Loucy (cell line): Measurements from ENCODE around the gene OGDH.

Source experiments
- H2AFZ ChIP-seq: fragments of 200-600 bp; sonication (generic); 2 replicates; pipeline ENCODE4 v1.6.0; 2016; ENCODE audit warnings: antibody characterized with exemption, mild to moderate bottlenecking, low read length, moderate library complexity
- H3F3A ChIP-seq: fragments of 200-600 bp; 2 replicates; pipeline ENCODE4 v1.6.0; 2016; ENCODE audit warnings: antibody characterized with exemption, low read depth, mild to moderate bottlenecking
- H3K27me3 ChIP-seq: fragments of 200-600 bp; sonication (generic); 2 replicates; pipeline ENCODE4 v1.6.1; 2014; ENCODE audit warnings: low read length, mild to moderate bottlenecking; ENCODE audit not compliant: insufficient read depth, poor library complexity, severe bottlenecking
- H3K36me3 ChIP-seq: fragments of 200-600 bp; sonication (generic); 2 replicates; pipeline ENCODE4 v1.6.1; 2016; ENCODE audit warnings: low read length; ENCODE audit not compliant: insufficient read depth
- H3K4me1 ChIP-seq: fragments of 200-600 bp; sonication (generic); 2 replicates; pipeline ENCODE4 v1.5.1; 2014; ENCODE audit warnings: low read length, mild to moderate bottlenecking; ENCODE audit not compliant: insufficient read depth, poor library complexity, severe bottlenecking
- H3K4me2 ChIP-seq: fragments of 200-600 bp; sonication (generic); 2 replicates; pipeline ENCODE4 v1.6.0; 2014; ENCODE audit warnings: antibody characterized with exemption, low read length, low read depth, mild to moderate bottlenecking; ENCODE audit not compliant: poor library complexity, severe bottlenecking
- H3K4me3 ChIP-seq: fragments of 200-600 bp; sonication (generic); 2 replicates; pipeline ENCODE4 v1.5.1; 2014; ENCODE audit warnings: low read length, mild to moderate bottlenecking, mixed read lengths; ENCODE audit not compliant: poor library complexity, severe bottlenecking
- H3K79me2 ChIP-seq: fragments of 200-600 bp; sonication (generic); 2 replicates; pipeline ENCODE4 v1.6.1; 2014; ENCODE audit warnings: low read length; ENCODE audit not compliant: insufficient read depth
- H3K9ac ChIP-seq: fragments of 200-600 bp; sonication (generic); 2 replicates; pipeline ENCODE4 v1.6.0; 2014; ENCODE audit warnings: mild to moderate bottlenecking, low read depth, low read length, moderate library complexity; ENCODE audit not compliant: poor library complexity, severe bottlenecking
- H3K9me2 ChIP-seq: fragments of 200-600 bp; sonication (generic); replicated peaks from 2 replicates; pipeline ENCODE4 v1.6.1; 2016; ENCODE audit warnings: low read depth, low read length, mixed read lengths
- H3K9me3 ChIP-seq: fragments of 200-600 bp; sonication (generic); 2 replicates; pipeline ENCODE4 v1.6.1; 2014; ENCODE audit warnings: mild to moderate bottlenecking, antibody characterized with exemption, low read length, low read depth; ENCODE audit not compliant: insufficient read depth
- H4K20me1 ChIP-seq: fragments of 200-600 bp; sonication (generic); 2 replicates; pipeline ENCODE4 v1.6.0; 2014; ENCODE audit warnings: antibody characterized with exemption, low read length, mild to moderate bottlenecking; ENCODE audit not compliant: insufficient read depth, poor library complexity, severe bottlenecking
- EZH2phosphoT487 ChIP-seq: fragments of 200-600 bp; IDR thresholded peaks from 2 replicates; pipeline ENCODE4 v1.6.1; 2018; ENCODE audit warnings: antibody characterized with exemption, mild to moderate bottlenecking, moderate library complexity, borderline replicate concordance
- TF ChIP-seq, protein P1 (sequence below): fragments of 200-600 bp; sonication (generic); conservative IDR thresholded peaks from 2 replicates; pipeline ENCODE4 v1.5.1; 2014; ENCODE audit warnings: mild to moderate bottlenecking, antibody characterized with exemption, low read length

The OGDH gene

DNA sequence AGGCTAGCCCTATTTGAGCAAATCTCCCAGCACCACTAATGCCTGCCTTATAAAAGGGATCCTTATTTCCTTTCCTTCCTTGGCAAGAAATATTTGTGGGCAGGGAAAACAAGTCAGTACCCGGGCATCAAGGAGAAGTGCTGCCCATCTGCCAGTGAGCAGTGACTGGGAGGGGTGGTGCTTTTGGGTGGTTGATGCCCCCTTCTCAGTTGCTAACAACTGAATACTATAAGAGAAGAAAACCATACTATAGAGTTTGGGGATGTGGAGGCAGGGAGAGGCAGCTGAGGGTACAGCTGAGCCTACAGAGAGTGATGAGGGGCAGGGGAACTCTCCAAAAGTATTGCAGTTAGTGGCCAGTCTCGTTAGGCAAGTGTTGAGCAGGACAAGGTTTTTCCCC, 39.3 kb downstream of the OGDH start:
- Histone ChIP-seq H3K36me3 (peaks cover 7% of the 10 kb centered on the region; the same call in 1 of the 2 replicates), H3K4me1 (peaks cover under 1% of the 10 kb centered on the region), H2AFZ (no peak overlapping the region), H3K79me2 (peaks cover under 1% of the 10 kb centered on the region; the same call in 1 of the 2 replicates), H3K27me3 (no peaks in the 10 kb centered on the region), H4K20me1 (no peaks in the 10 kb centered on the region), H3K9me2 (no peaks in the 10 kb centered on the region), H3K9ac (no peak overlapping the region), H3K4me3 (no peak overlapping the region), H3K4me2 (no peak overlapping the region), H3F3A (no peaks in the 10 kb centered on the region), H3K9me3 (no peaks in the 10 kb centered on the region)
- no peak for TF ChIP-seq EZH2phosphoT487

DNA sequence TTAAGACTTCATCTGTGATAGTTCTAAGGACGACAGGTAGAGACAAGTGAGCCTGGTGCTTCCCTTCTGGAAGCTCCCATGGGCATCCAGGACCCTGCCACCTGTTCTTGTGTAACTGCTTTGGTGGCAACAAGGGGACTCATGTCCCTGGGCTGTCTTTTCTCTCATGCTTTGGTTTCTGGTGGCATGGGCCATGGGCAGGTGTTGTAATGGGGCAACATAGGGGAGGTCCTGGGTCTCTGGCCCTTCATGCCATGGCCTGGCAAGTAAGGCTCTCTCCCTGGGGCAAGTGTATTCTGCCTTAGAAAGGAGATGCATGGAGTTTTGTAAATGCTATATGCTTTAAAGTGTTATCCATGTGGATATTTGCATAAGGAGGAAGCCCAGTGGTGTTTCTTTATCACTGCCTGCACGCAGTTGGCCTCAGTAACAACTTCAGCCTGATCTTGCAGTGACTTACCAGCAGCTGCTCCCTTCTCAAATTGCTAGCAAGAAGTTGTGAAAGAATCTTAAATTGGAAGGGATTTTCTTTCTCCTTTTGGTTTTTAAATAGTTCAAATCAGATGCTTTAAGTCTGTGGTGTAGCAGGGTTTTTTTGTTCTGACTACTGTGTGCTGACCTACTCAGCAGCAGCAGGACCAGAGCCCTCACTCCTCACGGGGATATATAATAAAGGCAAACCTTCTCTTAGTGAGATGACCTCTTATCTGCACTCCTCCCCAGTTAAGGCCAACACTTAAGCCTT, 39.9 kb downstream of the OGDH start:
- peaks cover 7% of the 10 kb centered on the region; the same call in 1 of the 2 replicates for H3K36me3 ChIP-seq

DNA sequence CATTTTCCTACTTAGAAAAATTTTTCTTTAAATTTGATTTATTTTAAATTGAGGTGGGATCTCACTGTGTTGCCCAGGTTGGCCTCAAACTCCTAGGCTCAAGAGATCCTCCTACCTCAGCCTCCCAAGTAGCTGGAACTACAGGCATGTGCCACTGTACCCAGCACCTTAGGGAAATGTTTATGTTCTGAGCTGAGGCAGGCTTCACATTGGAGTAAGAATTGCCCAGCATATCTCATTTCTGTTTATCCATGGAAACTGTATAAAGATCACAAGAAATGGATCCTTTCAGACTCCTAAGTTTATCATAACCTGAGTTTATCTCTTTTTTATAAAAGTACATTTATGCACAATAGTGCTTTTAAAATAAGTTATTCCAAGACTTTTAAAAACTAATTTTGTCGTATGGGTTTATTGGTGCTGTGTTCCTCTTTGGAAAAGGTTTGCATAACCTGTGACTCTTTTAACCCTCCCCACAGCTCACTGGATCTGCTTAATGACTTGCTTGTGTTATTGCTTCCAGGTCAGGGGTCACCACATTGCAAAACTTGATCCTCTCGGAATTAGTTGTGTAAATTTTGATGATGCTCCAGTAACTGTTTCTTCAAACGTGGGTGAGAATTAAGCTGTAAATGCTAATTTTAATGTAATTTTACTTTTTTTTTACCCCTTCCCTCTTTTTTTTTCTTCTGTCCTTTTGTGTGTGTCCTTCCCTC, 40.7 kb downstream of the OGDH start:
- Histone ChIP-seq H4K20me1 (no peaks in the 10 kb centered on the region), H3K27me3 (no peaks in the 10 kb centered on the region), H3K9me3 (no peaks in the 10 kb centered on the region), H2AFZ (no peak overlapping the region), H3K4me3 (no peak overlapping the region), H3K9ac (no peak overlapping the region), H3F3A (no peaks in the 10 kb centered on the region), H3K36me3 (peaks cover 7% of the 10 kb centered on the region; the same call in 1 of the 2 replicates), H3K4me1 (no peaks in the 10 kb centered on the region), H3K9me2 (no peaks in the 10 kb centered on the region), H3K79me2 (no peaks in the 10 kb centered on the region), H3K4me2 (no peak overlapping the region)
- TF ChIP-seq EZH2phosphoT487 = no peak
- TF ChIP-seq, protein P1, sequence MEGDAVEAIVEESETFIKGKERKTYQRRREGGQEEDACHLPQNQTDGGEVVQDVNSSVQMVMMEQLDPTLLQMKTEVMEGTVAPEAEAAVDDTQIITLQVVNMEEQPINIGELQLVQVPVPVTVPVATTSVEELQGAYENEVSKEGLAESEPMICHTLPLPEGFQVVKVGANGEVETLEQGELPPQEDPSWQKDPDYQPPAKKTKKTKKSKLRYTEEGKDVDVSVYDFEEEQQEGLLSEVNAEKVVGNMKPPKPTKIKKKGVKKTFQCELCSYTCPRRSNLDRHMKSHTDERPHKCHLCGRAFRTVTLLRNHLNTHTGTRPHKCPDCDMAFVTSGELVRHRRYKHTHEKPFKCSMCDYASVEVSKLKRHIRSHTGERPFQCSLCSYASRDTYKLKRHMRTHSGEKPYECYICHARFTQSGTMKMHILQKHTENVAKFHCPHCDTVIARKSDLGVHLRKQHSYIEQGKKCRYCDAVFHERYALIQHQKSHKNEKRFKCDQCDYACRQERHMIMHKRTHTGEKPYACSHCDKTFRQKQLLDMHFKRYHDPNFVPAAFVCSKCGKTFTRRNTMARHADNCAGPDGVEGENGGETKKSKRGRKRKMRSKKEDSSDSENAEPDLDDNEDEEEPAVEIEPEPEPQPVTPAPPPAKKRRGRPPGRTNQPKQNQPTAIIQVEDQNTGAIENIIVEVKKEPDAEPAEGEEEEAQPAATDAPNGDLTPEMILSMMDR = no peak

More for the DNA sequence above, 39.9 kb downstream of the OGDH start:
- no peaks in the 10 kb centered on the region for H4K20me1 ChIP-seq
- H2AFZ ChIP-seq = no peak overlapping the region
- H3K9ac ChIP-seq = no peak overlapping the region
- H3K9me2 ChIP-seq = no peaks in the 10 kb centered on the region
- no peak overlapping the region for H3K4me2 ChIP-seq
- no peak for TF ChIP-seq EZH2phosphoT487
- TF ChIP-seq, protein P1 = no peak
- H3K4me3 ChIP-seq = no peak overlapping the region
- H3K9me3 ChIP-seq = no peaks in the 10 kb centered on the region
- no peaks in the 10 kb centered on the region for H3F3A ChIP-seq
- H3K79me2 ChIP-seq = no peaks in the 10 kb centered on the region
- no peaks in the 10 kb centered on the region for H3K27me3 ChIP-seq
- H3K4me1 ChIP-seq = no peaks in the 10 kb centered on the region
